ENCODE data around the gene FREY1. TPM values are rescaled to one million over a fixed set of nuclear protein-coding genes. Genes with fewer than 3 reads are reported as not detected.

Gene FREY1
- total RNA-seq, 1 donor = 0.43 TPM

DNA sequence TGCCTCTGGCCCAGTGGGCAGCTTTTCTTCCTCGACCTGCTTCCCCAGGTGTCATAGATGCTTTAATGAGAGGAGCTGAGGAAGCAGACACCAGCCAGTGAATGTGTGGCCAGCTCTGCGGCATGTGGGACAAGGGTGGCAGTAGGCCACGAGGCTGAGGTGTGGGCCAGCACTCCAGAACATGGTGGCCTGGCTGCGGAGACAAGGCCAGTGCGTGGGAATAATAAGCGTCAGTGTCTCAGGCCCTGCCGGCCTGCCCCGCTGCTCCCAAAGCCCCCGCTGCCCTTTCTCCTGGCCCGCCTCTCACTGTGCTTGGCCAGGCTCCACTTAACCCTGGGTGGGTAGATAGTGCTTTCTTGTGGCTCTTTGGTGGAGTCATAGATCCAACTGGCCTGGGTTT is 19.5 kb downstream of the FREY1 start:
- TF ChIP-seq, protein P1, sequence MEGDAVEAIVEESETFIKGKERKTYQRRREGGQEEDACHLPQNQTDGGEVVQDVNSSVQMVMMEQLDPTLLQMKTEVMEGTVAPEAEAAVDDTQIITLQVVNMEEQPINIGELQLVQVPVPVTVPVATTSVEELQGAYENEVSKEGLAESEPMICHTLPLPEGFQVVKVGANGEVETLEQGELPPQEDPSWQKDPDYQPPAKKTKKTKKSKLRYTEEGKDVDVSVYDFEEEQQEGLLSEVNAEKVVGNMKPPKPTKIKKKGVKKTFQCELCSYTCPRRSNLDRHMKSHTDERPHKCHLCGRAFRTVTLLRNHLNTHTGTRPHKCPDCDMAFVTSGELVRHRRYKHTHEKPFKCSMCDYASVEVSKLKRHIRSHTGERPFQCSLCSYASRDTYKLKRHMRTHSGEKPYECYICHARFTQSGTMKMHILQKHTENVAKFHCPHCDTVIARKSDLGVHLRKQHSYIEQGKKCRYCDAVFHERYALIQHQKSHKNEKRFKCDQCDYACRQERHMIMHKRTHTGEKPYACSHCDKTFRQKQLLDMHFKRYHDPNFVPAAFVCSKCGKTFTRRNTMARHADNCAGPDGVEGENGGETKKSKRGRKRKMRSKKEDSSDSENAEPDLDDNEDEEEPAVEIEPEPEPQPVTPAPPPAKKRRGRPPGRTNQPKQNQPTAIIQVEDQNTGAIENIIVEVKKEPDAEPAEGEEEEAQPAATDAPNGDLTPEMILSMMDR (IDR thresholded peaks at IDR 0.05; ENCODE audit: insufficient read depth, low read depth, low read length) = no peak
- H3K4me3 ChIP-seq (ENCODE audit: low read depth, low read length) = no peak overlapping the region
- DNase-seq (ENCODE audit: low read depth) = no peak

DNA sequence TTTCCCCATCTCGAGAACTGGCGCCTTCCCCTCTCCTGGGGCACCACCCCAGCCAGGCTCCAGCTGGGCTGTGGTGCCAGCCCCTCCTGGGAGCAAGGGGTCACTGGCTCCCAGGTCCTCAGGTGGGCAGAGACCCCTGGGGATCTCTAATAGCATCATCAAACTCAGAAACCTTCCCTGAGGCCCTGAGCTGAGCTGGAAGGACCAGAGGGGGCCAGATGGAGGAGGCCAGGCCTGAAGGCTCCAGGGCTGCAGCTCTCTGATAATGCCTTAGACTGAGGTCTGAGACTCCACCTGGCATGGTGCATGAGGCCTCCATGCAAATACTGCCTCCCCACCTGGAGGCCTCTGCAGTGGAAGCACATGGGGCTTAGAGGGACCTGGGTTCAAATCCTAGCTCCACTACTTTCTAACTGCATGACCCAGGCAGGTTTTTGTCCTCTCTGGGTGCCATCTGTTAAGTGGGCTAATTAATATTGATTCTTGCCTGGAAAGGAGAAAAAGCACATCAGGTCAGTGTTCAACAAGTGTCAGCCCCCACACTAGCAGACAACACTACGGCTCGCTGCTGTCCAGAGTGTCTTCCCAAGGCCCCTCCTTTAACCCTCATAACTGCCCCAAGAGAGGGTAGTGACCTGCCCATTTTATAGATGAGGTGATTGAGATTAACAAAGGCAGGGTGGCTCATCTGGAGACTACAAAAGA is 20.1 kb downstream of the FREY1 start:
- H3K4me3 ChIP-seq (ENCODE audit: low read depth, low read length) = no peak overlapping the region
- no peak for DNase-seq (ENCODE audit: low read depth)

DNA sequence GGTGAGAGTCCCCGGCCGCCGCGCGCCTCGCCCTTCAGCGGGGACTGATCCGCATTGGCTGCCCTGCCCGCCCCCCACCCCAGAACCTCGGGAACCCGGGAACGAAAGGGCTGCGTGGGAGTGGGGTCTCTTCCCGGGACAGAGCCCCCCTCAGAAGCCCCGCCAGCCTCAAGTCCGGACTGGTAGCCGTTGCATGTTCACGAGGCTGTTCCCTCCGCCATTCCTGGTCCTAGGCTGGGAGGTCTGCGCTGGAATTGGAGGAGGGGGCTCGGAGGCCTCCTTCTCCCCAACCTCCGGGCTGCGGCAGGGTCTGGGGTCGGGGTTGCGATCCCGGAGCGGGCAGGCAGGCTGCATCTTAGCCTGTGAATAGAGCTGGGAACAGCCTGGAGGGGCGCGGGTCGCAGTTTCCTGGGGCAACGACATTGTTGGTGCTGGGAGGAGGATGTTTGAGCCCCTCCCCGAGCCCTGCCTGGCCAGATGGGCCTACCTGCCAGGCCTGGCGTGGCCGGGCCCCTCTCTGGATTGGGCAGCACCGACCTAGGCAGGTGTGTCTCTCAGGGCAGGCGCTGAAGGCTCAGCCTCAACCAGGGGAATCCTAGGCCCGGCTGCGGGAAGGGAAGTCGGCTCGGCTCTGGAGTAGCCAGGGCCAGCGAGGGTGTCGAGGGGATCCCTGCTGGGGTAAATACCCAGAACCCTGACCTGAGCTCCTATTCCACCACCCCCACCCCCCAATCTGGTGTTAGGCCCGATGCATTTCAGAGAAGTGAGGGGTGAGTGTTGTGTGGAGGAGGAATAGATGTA is 20.9 kb downstream of the FREY1 start:
- TF ChIP-seq, protein P1 (IDR thresholded peaks at IDR 0.05; ENCODE audit: insufficient read depth, low read depth, low read length) = no peak
- H3K4me3 ChIP-seq (ENCODE audit: low read depth, low read length) = peak overlapping the region; percentile 49
- DNase-seq (ENCODE audit: low read depth) = no peak

More for the DNA sequence above, 20.1 kb downstream of the FREY1 start:
- TF ChIP-seq, protein P1 (IDR thresholded peaks at IDR 0.05; ENCODE audit: insufficient read depth, low read depth, low read length) = no peak

DNA sequence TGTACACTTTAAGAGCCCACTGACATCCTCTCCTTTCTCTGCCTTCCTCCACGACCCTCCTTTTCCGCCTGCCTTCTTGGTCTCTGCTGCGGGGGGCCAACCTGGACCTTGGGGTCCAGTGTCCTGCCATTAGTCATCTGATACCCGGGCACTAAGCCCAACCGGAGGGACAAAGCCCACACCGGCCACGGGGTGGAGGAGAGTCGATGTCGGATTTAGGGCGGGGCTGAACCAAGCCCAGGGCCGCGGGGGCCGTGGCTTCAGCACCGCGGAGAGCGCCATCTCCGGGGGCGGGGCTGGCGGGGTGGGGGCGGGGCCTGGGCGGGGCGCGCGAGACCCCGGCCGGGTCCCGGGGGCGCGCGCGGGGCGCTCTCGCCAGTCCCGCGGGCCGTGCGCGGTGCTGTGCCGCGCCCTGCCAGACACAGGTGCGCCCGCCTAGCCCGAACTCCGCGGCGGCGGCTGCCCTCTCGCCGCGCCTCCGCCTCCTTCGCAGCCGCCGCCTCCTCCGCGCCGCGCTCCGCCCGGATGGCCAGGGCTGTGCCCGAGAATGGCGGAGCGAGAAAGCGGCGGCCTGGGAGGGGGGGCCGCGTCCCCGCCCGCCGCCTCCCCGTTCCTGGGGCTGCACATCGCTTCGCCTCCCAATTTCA is 21.7 kb downstream of the FREY1 start, which contains the start of gene MAPK8IP1:
TSS of gene MAPK8IP1 (plus strand) at position 378 of the 647 bp plus-strand sequence. CDS start at position 548, 170 bp downstream.
- DNase-seq (ENCODE audit: low read depth) = peak; percentile 34
- TF ChIP-seq, protein P1 (IDR thresholded peaks at IDR 0.05; ENCODE audit: insufficient read depth, low read depth, low read length) = no peak

DNA sequence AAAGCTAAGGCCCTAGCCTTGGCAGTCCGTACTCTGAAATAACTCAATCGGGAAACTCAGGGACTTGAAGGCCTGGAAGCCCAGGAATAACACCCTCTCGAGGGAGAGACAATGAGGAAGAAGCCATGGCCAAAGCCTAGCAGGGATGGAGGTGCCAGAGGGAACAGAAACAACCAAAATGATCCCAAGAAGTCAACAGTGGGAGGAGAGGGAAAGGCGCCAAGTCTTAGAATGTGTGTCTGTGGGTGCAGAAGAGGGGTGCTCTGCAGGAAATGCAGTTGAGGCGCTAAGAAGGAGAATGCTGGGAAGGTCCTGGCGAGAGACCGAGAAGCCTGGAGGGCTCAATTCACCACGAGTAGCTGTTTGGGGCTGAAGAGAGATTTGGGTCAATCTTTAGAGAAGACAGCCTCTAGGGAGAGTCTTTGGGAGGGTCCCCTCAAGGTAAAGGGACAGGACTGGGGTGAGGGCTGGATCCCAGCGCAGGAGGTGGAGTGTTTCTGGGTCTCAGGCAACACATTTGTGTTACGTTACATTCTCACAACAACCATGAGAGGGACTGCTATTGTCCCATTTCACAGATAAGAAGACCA is 22.4 kb downstream of the FREY1 start:
- DNase-seq (ENCODE audit: low read depth) = no peak
- TF ChIP-seq, protein P1 (IDR thresholded peaks at IDR 0.05; ENCODE audit: insufficient read depth, low read depth, low read length) = no peak
- no peak overlapping the region for H3K4me3 ChIP-seq (ENCODE audit: low read depth, low read length)

More for the DNA sequence above, 21.7 kb downstream of the FREY1 start, which contains the start of gene MAPK8IP1:
- H3K4me3 ChIP-seq (ENCODE audit: low read depth, low read length) = peak within 1 kb of the TSS; percentile 49

DNA sequence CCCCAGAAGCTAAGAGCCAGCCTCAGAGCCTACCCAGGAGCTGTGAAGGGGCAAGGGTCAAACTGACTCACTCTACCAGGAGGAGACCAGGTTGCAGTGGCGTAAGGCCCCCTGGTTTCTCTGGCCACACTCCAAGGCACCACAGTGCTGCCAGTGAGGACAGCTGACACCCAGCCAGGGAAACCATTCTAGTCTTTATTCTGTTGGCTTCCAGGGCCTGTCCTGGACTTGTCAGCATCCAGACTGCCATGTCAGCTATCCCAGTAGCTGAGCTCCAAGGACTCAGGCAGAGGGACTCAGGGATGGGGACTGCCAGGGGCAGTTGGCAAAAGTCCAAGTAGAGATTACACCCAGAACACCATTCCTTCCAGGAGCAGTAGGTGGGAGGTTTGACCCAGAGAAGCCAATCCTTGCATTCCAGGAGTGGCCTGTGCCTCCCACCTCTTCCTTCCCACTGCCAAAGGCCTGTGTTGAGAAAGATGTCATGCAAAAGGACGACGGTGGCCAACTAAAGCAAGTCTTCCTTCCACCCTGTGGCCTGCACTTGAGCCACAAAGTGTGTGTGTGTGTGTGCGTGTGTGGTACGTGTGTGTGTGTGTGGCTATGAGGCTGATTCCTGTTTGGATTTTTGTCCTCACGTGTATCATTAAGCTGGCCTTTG is 25.2 kb downstream of the FREY1 start:
- no peak overlapping the region for H3K4me3 ChIP-seq (ENCODE audit: low read depth, low read length)
- TF ChIP-seq, protein P1 (IDR thresholded peaks at IDR 0.05; ENCODE audit: insufficient read depth, low read depth, low read length) = no peak
- DNase-seq (ENCODE audit: low read depth) = peak; percentile 16
